Measurements from ENCODE around the gene GSTT4.

GRCh38 chr22:24028533-24028932, 23.3 kb upstream of the GSTT4 start:
- TF ChIP-seq CTCF (IDR thresholded peaks at IDR 0.05) (no peak), POLR2A (IDR thresholded peaks at IDR 0.05) (no peak)
